Erythroblast (primary cell): ENCODE results near the gene AKR7A2.

ENCODE experiments used
- GATA1 ChIP-seq: IDR thresholded peaks from 2 replicates; pipeline ENCODE4 v1.6.1; 2011; ENCODE audit warnings: low read depth, mild to moderate bottlenecking, control low read depth, low read length, moderate library complexity
- POLR2A ChIP-seq: IDR thresholded peaks from 2 replicates; pipeline ENCODE4 v1.6.1; 2011; ENCODE audit warnings: mild to moderate bottlenecking, low read length

DNA sequence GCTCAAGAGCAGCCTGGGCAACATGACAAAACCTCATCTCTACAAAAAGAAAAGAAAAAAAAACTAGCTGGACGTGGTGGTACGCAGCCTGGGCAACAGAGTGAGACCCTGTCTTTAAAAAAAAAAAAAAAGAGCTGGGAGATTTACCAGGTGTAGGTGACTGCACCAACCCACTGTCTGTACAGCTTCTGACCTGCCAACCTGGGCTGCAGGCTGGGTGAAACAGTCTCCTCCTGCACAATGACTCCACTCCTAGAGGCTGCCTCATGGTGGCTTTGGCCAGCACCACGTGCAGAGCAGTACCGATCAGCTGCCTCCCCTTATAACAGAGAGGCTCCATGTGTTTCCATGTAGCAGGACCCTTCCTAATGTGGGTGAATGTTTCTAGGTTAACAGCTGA lies 56.7 kb downstream of the AKR7A2 start:
- TF ChIP-seq POLR2A (no peak), GATA1 (no peak)
